Chondrocyte (in vitro differentiated cells): Measurements from ENCODE around the gene COL4A2. TPM values are rescaled to one million over a fixed set of nuclear protein-coding genes. Genes with fewer than 3 reads are reported as not detected.

ENCODE experiments used
- DNase-seq: peaks from one replicate; pipeline ENCODE4 v3.0.0; 2021; ENCODE audit warnings: mixed read lengths, low spot score
- H3K27ac Mint-ChIP-seq: one replicate; pipeline ENCODE4 v1.8.0; 2021; ENCODE audit warnings: mild to moderate bottlenecking, moderate library complexity, mixed read lengths; ENCODE audit not compliant: unreplicated experiment
- H3K27me3 Mint-ChIP-seq: 2 replicates; pipeline ENCODE4 v1.8.0; 2021; ENCODE audit warnings: low read depth, mixed read lengths
- H3K36me3 Mint-ChIP-seq: 2 replicates; pipeline ENCODE4 v1.8.0; 2021; ENCODE audit warnings: low read depth, mixed read lengths
- H3K4me1 Mint-ChIP-seq: 2 replicates; pipeline ENCODE4 v1.8.0; 2021; ENCODE audit warnings: low read depth, mild to moderate bottlenecking, mixed read lengths
- H3K4me3 Mint-ChIP-seq: one replicate; pipeline ENCODE4 v1.8.0; 2021; ENCODE audit warnings: mild to moderate bottlenecking, moderate library complexity, mixed read lengths; ENCODE audit not compliant: unreplicated experiment
- H3K9me3 Mint-ChIP-seq: 2 replicates; pipeline ENCODE4 v1.8.0; 2021; ENCODE audit warnings: low read depth, mixed read lengths
- total RNA-seq: library from RNA; stranded (reverse); gene quantifications from 3 replicates; pipeline ENCODE4 v1.2.1, GENCODE V29; 2021
- TF ChIP-seq, protein P1 (sequence below): fragments of 200-600 bp; sonication (generic); IDR thresholded peaks from 2 replicates; pipeline ENCODE4 v1.5.0; 2021; ENCODE audit warnings: antibody characterized with exemption, mild to moderate bottlenecking, moderate library complexity

The COL4A2 gene
- total RNA-seq, 1 donor from 2014 or later: 2,366 TPM

DNA sequence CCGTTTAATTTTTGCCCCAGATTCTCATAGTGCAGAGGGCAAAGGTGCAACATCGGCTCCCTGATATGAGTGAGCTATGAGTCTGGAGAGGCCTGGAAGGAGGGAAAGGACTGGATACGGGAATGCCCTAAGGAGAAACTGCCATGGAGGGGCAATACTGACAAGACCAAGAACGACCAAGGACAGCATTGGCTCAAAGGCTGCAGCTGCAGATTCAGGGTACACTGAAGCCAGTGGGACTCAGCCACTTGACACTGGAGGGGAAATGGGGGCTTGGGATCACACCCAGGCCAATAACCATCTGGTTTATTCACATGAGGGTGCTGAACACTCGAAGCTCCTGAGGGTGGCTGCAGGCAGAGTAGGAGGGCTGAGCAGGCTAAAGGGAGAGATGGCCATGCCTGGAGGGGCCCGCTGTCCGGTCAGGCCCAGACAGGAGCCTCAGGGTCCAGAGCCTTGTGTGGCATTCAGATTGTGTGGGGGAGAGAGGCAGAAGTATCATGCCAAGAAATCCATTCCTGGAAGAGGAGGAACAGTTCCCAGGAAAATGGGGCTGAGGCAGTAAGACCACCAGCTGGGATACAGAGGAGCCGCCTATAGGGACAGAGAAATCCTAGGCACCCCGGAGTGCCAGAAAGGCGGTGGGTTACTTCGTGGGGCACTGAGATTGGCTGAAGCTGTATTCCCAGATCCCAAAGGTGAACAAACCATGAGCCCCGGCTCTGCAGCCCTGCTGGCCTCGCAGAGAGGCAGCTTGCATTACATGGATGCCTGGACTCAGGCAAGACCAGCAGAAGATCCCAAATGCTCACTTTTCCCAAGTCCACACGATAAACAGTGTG, 20.9 kb upstream of the COL4A2 start:
- DNase-seq: no peak
- H3K27me3 Mint-ChIP-seq: no peaks in the 10 kb centered on the region
- TF ChIP-seq, protein P1, sequence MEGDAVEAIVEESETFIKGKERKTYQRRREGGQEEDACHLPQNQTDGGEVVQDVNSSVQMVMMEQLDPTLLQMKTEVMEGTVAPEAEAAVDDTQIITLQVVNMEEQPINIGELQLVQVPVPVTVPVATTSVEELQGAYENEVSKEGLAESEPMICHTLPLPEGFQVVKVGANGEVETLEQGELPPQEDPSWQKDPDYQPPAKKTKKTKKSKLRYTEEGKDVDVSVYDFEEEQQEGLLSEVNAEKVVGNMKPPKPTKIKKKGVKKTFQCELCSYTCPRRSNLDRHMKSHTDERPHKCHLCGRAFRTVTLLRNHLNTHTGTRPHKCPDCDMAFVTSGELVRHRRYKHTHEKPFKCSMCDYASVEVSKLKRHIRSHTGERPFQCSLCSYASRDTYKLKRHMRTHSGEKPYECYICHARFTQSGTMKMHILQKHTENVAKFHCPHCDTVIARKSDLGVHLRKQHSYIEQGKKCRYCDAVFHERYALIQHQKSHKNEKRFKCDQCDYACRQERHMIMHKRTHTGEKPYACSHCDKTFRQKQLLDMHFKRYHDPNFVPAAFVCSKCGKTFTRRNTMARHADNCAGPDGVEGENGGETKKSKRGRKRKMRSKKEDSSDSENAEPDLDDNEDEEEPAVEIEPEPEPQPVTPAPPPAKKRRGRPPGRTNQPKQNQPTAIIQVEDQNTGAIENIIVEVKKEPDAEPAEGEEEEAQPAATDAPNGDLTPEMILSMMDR: no peak
- H3K9me3 Mint-ChIP-seq: no peaks in the 10 kb centered on the region
- H3K27ac Mint-ChIP-seq: peak overlapping the region; percentile 86
- H3K36me3 Mint-ChIP-seq: peaks cover 43% of the 10 kb centered on the region
- peaks cover 93% of the 10 kb centered on the region for H3K4me1 Mint-ChIP-seq
- H3K4me3 Mint-ChIP-seq: no peak overlapping the region

DNA sequence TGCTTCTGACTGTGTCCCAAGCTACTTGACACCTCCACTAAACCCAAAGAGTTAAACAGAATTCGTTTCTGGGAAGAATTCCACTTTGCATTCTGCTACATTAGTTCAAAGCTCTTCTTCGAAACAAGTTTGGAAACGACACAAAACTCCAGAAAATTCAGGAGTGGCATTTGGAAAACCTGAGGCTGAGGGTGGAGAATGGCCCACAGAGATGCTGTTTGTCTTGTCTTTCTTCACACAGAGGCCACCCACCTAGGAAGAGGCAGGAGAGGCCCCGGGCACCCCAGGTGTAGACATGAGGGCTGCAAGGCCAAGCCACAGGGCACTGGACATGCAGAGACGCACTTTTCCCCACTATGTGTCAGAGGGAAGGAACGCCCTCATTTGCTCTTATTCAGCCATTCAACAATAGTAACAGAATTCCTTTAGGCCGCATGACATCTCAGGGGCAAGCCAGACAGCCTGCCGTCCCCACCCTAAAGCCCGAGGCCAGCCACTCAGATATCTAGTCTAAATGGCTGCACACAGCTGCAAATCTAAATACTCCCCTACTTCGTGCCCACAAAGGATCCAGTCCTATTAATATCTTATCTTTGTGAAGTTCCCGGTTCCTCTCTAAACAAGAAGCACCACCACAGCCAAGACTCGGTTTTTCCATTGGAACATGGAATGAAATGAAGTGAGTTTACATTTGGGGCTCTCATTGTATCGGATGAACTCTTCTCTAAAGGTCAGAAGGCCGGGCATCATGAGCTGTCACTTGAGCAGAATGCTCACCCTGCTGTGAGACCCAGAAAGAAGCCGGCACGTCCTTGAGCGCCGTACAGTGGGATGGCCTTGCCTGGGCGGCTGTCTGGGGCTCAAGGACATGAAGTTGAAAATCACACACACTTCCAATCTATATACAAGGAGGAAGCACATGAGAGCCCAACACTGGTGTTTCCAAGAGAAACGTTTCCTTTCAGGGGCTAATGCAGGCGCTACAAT, 20.0 kb upstream of the COL4A2 start:
- Mint-ChIP-seq H3K27ac (peak overlapping the region; percentile 86), H3K36me3 (peaks cover 44% of the 10 kb centered on the region)
- DNase-seq: no peak

DNA sequence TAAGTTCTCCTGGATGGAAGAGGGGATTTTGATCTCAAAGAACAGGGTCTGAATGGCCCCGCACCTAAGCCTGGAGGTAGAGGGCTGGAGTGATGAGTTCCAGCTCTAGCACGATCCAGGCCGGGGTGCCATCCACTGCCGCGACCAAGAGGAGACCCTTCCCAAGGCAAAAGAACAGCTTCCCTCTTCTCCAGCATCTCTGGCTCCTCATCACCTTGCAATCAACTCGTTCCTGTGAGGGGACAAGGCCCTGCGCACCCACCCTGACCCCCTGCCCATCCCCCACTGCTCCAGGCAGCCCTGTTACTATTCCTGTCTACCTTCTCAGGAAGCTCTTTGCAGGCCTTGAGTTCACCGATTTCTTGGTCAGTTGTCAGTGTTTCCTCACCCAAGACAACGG, 17.9 kb upstream of the COL4A2 start:
- H3K9me3 Mint-ChIP-seq: no peaks in the 10 kb centered on the region
- peaks cover 49% of the 10 kb centered on the region for H3K36me3 Mint-ChIP-seq
- peaks cover 92% of the 10 kb centered on the region for H3K4me1 Mint-ChIP-seq
- H3K27me3 Mint-ChIP-seq: no peaks in the 10 kb centered on the region
- TF ChIP-seq, protein P1: no peak
- no peak overlapping the region for H3K4me3 Mint-ChIP-seq
- peak overlapping the region; percentile 57 for H3K27ac Mint-ChIP-seq
- no peak for DNase-seq

More for the DNA sequence above, 20.0 kb upstream of the COL4A2 start:
- H3K27me3 Mint-ChIP-seq: no peaks in the 10 kb centered on the region
- H3K4me3 Mint-ChIP-seq: no peak overlapping the region
- no peaks in the 10 kb centered on the region for H3K9me3 Mint-ChIP-seq
- TF ChIP-seq, protein P1: no peak
- peaks cover 92% of the 10 kb centered on the region for H3K4me1 Mint-ChIP-seq

DNA sequence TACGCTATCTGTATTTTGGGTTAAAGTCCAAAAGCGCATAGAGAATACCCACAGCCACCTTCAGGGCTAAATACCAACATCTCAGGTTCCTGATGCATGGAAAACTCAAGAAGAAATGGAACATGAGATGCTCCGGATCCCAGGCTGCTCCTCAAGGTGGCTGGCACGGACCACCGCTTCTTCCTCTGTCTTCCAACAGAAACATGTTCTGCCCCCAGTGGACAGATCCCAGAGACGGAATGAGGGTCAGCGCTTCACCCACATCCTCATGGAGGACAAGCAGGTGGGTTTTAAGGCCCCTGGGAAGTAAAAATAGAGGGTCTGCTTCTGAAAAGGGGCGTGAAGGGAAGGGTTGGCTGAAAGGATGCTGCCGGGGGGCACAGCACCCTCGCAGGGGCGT, 17.4 kb upstream of the COL4A2 start:
- DNase-seq: no peak
- Mint-ChIP-seq H3K36me3 (peaks cover 50% of the 10 kb centered on the region), H3K27me3 (no peaks in the 10 kb centered on the region), H3K27ac (peak overlapping the region; percentile 57), H3K4me1 (peaks cover 92% of the 10 kb centered on the region), H3K9me3 (no peaks in the 10 kb centered on the region), H3K4me3 (no peak overlapping the region)
- TF ChIP-seq, protein P1: peak; percentile 23

DNA sequence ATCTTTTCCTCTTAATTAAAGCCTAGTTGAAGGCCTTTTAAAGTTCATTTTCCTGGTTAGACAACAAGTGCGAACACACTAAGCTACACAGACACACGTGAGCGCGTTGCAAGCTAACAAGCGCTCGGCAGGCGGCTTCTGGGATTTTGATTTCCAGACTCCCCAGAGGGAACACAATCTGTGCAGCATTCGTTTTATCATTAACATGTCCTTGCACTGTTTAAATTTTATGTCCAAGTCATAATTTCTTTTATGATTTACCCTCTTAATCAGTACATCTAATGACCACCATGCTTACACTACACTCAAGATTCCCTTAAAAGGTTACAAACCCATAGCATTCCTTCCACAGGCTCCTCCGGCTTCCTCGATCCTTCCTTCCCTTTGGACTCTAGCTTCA, 16.9 kb upstream of the COL4A2 start:
- Mint-ChIP-seq H3K27me3 (no peaks in the 10 kb centered on the region), H3K27ac (peak overlapping the region; percentile 89), H3K4me1 (peaks cover 90% of the 10 kb centered on the region), H3K36me3 (peaks cover 49% of the 10 kb centered on the region), H3K9me3 (no peaks in the 10 kb centered on the region), H3K4me3 (no peak overlapping the region)
- DNase-seq: no peak
- TF ChIP-seq, protein P1: no peak
